NCI-H1048 (cell line): ENCODE results near the gene AGBL1.

Source experiments
- DNase-seq: peaks from one replicate; lab custom pipeline; 2025; lab: John Stamatoyannopoulos, UW

The AGBL1 gene

DNA sequence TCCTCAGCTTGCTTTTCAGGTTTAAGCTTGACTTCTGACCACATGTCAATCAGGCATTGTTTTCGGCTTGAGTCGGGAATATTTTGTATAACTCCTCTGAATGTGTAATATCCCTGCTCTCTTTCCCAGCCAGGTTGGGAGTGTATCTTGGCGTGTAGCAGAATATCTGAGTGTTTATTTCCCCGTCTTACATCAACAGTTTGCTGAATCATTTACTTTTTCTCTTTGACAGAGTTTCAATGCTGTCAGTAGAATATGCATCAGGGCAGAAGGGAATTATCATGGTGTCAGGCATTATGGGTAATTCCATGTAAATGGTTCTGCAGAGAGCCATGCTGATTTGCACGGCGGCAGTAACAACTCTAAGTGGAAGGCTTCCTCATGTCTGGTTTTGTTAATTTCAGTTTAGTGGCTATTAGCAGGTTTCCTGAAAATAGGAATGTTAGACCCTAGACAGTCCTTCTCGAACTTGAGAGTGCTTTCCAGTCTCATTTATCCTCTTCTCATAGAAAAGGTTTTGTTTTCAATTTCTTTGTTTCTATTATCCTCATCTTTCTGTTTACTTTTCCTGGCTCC, 566.3 kb downstream of the AGBL1 start:
- no peak for DNase-seq

DNA sequence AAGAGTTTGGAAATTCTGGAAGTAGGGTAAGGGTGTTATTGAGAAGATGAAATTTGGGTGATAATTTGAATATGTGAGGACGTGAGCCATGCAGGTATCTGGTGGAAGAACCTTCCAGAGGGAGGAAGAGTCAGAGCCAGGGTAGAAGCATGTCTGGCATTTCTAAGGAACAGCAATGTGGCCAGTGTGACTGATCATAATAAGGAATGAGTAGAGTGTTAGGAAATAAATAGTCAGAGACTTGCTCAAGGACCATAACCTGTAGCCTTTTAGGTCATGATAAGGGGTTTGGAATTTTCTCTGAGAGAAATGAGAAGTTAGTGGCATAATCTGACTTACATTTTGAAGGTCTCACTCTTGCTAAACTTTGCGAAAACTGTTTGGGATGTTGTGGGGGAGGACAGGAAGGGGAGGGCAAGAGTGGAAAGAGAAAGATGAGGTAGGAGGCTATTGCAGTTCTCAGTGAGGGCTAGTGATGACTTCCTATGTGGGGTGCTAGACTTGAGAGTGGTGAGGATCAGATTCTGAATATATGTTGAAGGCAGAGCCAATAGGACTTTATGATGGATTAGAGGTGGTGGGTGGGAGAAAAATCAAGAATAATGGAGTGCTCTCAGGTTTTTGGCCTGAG, 568.3 kb downstream of the AGBL1 start:
- no peak for DNase-seq

DNA sequence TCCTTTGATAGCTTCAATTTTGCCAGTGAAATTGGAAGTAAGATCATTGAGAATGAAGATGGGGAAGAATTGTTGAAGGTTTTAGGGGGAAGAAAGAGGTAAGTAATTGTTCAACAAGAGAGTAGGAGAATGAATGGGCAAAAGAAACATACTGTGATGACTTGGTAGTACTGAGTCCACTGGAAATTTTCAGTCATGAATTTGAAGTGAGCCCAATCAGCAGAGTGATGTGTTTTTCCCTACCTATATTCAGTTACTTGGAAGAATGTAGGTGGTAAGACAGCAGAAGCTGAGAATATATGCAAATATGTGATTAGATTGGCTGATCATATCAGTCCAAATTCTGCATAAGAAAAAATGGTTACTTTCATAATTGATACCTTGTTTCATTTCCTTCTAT, 569.6 kb downstream of the AGBL1 start:
- no peak for DNase-seq

DNA sequence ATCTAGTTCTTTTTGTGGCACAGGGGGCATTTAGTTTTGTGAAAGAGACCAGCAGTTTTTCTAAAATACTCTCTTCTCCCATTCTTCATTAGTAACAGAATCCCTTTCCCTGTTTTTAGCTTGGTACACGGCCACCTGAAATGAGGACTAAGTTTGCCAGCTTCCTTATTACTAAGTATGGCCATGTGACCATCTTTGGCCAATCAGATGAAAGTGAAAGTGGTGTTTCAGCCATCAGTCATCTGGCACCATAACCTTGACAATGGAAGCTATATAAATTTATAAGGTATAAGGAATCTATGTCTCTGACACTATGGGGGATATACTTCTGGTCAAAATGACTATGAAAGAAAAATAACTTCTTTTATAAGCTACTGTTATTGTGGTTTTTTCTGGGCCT, 570.4 kb downstream of the AGBL1 start:
- DNase-seq, result no peak

DNA sequence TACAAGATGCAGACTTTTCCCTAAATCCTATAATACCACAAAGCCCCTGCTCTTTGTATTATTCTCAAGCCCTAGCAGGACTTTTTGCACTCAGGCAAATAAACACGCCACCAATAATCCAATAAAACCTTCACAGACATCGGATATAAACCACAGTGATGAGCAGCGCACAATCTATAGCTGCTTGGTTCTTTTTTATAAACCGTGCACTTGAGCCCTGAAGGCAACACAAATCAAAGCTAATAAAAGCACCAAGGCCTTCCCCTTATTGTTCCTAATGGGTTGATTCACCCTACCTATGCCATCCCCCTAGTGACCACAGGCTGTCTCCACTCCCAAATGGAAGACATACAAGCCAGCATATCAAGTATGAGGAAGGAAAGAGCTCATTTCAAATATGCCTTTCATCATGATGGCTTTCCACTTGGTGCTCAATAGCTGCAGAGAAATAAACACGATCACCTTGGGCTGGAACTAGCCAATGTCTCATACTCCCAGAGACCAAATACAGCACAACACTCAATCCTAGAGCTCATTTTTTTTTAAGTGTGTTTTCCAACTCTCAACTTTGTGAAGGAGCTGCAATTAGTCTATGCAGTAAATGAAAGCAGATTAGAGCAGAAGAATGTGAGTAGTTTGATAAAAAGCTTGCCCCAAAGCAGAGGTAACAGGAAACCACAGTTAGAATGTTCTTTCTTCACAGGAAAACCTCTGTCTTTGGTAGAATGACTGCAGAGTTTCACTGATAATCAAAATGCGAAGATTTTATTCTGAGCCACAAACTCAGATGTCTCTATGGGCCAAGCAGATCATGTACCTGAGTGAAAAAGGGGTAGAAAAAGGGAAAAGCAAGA, 573.9 kb downstream of the AGBL1 start:
- no peak for DNase-seq

DNA sequence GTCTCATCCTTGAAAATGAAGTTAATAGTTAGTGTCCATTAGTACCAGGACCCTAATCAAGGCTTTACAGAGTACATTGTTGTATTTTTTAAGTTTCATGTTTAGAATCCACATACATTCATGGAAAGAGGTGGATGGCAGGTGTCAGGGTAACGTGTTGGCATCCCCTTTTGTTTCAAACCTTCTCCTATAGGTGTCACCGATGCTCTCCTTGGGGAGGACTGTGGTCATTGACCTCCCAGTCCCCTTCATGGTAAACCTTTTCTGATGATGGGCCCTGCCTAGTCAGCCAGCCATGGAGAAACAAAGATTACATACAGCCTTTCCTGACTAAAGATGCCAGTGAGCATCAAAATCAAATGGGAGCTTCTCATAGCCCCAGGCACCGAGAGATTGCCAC, 574.8 kb downstream of the AGBL1 start:
- no peak for DNase-seq

DNA sequence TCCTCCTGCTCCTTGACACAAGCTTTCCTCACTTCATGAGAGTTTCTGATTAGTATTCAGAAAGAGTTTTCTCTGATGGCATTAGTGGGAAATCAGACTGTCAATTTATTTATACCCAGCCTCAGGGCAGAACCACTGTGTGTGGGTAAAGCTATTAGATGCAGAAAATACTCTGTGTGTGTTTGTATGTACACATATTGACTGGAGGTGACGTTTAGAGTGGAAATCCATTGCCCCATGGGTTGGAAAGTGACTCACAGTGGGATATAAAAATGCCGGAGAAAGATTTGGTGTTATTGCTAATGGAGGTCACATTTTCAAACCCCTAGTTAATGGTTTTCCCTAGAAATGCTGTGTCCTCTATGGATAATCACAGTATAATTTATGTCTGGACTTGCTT, 577.6 kb downstream of the AGBL1 start:
- DNase-seq, result no peak

DNA sequence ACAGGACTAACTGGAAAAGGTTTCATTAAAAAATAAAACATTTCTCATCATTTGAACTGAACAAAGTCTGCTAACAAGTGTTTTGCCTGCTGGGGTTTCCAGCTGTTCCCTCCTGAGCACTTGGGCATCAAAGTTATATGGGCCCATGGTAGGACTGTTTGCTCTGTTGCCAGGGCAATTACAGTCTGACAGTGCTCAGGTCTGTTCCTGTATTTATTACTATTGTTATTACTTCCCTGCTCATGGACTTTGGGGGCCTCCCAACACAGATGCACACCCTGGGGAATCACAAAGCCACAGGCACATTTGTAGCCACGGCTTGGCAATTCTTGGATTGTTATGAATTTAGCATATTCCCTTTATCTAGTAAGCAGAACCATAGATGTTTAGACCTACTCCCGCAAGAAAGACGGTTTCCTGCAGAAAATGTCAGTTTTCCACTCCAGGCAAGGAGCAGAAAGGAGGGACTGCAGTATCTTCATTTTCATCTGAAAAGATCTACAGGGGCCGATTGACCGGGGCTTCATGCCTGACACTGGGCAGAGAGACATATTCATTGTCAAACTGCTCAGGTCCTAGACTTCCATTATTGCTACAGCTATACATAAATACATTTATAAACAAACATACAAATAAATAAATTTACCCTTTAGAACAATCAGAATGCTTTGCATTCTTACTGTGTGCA, 580.2 kb downstream of the AGBL1 start:
- DNase-seq, result no peak

DNA sequence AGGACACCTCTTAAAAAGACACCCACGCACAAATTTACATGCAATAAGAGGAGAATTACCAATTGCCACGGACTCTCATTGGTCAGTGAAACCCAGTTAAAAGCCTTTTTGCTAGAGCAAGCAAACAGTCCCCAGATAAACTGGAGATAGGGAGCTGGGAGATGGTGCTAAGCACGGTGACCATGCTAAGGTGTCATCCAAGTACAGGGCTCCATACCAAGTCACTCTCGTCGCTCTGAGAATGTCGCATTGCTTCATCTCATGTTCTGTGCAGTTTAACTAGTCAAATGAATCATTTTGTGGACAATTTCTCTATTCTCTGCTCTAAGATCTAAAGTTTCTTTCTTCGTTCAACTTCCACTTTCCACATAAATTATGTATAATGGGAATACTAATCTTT, 581.9 kb downstream of the AGBL1 start:
- DNase-seq, result no peak

DNA sequence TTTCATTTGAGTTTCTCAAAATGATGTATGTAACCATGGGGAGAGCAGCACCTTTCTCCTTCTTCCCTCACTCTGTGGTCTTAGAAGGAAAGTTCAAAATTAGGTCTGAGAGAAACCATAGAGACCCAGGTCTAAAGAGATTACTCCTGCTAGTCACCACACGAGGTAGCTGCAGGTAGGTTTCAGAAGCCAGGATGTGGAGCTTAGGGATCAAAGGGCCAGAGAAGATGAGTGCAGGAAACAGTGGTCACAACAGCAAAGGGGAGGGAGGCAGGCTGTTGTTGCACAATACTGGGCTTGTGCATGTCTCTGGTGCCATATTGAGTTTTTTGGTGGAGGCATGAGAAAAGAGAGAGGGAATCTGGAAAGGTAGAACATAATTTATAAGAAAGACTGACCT, 583.6 kb downstream of the AGBL1 start:
- DNase-seq, result no peak

DNA sequence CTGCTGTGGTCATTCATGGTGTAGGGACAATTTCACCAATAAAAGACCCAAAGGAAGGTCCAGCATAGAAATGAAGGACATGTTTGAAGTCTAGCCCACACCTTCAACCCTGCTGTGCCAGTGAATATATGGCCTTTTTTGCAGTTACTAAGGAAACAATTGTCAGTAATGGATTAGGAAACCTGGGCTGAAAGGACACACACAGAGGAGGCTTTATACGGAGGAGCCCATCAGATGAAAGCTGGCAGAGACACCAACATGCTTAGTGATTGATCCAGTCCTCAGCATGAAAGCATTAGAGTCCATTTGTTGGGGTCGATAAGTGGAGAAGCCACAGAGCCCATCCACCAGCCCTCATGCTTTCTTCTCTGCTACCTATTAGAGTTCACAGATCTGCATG, 584.3 kb downstream of the AGBL1 start:
- no peak for DNase-seq

DNA sequence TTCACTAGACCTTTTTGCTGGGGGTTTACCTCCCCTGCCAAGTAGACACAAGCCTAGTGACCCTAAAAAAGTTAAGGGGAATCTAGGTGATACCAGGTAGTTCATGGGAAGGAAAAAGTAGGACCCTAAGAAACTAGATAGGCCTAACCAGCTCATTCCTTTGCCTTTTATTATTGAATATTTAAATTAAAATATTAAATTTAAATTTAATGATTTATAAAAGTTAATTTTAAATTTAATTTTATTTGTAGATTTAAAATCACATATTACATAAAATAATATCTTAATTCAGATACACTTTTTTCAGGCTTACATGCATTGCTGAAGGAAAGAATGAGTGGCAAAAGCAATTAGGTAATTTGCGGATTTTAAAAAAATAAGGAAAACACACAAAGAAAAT, 584.9 kb downstream of the AGBL1 start:
- no peak for DNase-seq

DNA sequence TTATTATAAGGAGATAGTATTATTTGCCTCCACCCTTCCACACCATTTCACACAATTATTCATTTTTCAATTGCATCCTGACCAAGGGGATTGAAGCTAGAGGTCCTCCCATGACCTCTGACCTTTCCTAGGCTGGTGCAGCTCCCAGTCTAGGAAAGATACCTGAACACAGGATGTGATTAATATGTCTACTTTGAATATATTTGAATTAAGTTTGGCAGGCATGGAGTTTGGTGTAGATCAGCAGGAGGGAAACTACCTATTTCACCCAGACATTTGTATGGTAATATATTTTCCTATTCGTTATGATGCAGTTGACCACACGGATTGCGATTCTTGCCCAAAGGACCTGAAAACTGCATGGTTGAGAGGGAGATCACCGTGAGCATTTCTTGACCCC, 596.3 kb downstream of the AGBL1 start:
- no peak for DNase-seq

DNA sequence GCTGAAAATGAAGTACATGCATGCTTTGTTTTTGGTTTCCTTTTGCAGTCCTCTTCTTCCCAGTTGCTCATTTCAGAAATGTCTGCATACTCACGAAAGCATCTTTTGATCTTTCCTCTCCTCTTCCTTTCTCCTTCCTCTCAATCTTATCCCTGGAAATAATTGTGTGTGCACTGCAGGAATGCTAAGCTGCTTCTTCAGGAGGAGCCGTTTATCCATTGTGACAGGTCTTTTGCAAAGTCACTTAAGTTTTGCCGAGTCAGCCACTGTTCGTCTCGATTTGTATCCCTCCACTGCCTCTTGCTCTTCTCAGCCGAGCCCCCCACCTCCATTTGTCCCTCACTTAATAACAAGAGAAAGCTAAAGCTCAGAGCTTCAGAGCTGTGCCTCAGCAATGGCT, 597.6 kb downstream of the AGBL1 start:
- no peak for DNase-seq

DNA sequence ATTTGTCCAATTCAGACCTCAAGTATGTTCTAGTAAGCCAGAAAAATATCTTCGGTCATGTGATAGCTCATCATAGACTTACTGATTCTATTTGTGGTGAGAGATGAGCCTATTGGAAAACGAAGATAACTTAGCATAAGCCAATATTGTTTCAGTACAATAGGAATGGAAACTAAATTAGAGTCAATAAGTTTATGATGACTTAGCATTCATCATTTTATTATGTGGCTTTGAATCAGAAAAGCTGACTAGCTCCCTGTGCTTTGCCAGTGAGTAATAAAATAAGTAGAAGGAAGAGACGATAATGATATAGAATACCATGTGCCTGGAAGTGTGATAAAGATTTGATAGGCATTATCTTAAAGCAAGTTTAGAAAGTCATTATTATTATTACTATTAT, 605.6 kb downstream of the AGBL1 start:
- DNase-seq, result no peak

DNA sequence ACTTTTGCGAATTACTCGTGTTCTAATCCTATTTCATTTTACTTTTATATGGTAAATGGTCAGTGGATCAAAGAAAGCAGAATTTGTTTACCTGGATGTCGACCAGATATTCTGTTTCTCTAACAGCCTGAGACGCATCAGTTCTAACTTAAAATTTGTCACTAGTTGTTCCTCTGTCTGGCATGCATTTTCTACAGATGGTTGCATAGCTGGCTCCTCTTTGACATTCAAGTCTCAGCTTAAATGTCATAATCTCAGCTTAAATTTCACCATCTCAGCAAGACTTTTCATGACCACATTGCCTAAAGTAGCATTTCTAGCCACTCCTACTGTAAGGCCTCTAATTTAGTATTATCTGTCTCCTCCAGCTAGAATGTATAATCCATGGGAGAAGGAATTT, 609.3 kb downstream of the AGBL1 start:
- no peak for DNase-seq

DNA sequence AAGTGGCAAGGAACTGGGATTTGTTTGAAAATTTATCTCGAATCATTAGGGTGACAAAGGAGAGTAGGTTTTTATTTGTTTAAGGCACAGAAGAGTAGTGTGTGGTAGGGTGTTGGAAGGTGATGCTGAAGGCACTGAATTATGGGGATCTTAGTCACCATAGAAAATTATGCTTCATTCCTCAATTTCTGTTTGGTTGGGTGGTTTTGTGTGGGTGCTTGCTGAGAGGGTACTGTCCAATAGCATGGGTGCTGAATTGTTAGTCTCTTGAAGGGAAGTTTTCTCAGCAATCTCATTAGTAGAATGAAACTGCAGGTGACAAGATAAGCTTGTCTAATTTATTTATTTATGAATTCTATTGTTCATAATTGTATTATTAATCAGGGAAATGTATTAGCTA, 610.9 kb downstream of the AGBL1 start:
- DNase-seq, result no peak

DNA sequence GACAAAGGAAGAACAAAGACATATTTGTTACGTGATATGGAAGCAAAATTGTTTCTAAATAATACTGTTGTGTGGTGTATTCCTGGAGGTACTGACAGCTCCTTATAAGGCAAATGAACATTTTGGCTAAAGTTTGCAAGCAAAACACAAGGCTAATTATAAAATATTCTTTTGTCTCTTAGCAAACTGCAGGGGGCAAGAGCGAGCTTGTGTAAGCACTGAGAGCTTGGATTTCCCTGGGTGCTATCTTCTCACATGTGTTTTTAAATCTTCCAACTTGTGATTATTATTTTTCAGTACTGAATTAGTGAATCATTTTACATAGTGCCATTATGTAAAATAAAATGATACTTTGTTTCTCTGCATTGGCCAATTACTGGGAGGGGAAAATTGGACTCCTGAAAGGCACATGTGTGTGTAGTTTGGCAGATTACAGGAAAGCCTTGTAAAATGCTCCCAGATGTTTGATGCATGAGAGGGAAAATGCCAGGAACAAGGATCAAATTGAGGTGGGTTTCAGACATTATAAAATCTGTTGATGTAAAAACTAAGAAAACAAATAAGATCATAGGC, 611.5 kb downstream of the AGBL1 start:
- no peak for DNase-seq

DNA sequence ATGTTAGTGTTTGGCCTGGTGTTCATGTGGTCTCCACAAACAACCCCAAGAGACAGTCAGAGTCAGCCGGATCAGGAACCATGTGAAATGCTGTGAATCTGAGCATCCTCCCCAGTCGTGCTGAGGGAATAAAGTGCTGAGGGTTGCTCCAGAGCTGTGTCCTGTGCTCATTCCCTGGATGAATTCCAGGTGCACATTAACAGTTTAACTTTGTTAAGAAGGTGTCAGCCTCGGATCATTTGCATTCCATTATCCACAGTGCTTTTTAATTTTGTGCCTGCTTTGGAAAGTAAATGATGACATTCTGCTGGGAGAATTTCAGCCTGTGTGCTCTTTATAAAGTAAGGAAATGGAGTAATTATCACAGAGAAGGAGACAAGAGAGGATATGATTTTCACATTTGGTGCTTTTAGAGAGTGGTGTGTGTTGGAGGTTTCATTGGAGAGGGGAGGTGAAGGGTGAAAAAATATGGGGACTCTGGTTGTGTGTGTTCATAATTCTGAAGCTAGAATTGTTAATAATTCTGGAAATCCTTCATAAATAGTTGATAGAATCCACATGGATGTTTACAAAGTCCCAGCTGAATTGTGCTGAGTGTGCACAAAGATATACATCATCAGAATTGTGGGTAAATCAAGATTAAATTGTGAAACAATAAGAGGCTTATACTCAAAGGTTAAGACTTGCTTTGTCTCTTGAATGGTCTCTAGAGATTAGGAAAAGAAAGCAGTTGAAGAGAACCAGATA, 621.4 kb downstream of the AGBL1 start:
- DNase-seq, result no peak

DNA sequence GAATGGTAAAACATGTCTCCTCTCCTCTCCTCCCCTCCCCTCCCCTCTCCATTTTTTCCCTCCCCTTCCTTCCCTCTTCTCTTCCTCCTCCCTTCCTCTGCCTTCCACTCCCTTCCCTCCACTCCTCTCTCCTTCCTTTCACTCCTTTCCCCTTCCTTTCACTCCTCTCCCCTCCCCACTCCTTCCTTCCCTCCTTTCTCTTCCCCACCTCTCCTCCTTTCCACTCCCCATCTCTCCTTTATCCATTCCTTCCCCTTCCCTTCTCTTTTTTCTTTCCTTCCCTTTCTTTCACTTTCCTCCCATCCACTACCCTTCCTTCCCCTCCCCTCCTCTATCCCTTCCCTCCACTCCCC, 621.9 kb downstream of the AGBL1 start:
- no peak for DNase-seq

DNA sequence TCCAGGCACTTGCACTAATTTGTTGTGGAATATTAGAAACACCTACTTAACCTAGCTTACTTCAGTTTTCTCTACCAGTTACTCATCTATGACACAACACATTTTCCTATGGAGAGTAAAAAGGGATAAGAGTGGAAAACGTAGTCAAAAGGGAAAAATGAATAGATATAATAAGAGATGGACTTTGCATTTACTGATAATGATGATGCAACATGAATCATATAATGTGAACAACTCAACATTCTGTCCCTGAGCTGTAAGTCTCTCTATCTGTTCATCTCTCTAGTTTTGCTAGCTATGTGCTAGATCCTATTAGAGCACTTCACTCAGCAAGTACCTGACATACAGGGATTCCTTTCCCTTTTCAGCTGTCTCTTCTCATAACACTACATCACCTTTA, 627.1 kb downstream of the AGBL1 start:
- DNase-seq, result no peak

DNA sequence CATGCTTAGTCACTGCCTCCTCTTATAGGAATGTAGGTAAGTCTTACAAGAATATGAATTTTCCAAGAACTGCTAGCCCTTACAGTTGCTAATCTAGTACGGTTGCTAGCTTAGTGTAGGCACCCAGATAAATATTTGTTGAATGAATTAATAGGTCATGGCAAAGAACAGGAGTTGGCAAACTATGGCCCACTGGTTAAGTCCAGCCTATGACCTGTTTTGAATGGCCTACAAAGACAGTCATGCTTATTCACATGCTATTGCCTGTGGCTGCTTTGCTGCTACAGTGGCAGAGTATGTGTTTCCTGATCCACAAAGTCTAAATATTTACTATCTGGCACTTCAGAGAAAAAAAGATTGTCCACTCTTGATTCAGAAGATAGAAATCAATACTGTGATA, 631.8 kb downstream of the AGBL1 start:
- DNase-seq, result no peak
